Dermis microvascular lymphatic vessel endothelial cell (primary cell): ENCODE data around the gene TOPORS. TPM values are rescaled to one million over a fixed set of nuclear protein-coding genes. Genes with fewer than 3 reads are reported as not detected.

ENCODE experiments used
- DNase-seq, 2 donors: peaks; one replicate each; pipeline versions ENCODE4 v3.0.0 to v3.0.0-alpha.2; 2010; ENCODE audit warnings: low read depth in 2 of 2
- total RNA-seq: library from RNA; depleted of rRNA; stranded (reverse); fragments of >200 nt; gene quantifications from 2 replicates; pipeline ENCODE4 v1.2.1, GENCODE V29; 2014

The TOPORS gene
- total RNA-seq, 1 donor from 2014 or later = 24.3 TPM

DNA sequence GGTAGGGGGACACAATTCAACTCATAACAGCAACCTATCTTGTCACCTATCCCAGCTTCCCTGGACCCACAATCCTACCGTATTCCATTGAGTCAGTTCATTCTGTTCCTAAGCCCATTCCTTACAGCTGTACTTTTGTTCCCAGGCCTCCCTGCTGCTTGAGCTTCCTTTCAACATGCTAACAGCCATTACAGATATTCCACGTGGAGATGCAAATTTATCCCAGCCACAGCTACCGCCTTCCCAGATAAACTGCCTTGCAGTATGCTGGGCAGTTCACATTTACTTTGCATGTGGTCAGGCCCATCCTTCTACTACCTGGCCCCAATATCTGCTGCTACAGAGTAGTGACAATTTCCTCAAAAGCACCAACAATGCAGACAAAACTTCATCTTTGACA is 49.4 kb downstream of the TOPORS start:
- no peak for DNase-seq

GRCh38 chr9:32502464-32502863 is 49.9 kb downstream of the TOPORS start:
- DNase-seq = peak in 1 of 2 donors; percentile 87

GRCh38 chr9:32501868-32502267 is 50.5 kb downstream of the TOPORS start:
- DNase-seq = no peak

- peak in 1 of 2 donors; percentile 58 for DNase-seq
Observed at GRCh38 chr9:32500768-32501167, 51.6 kb downstream of the TOPORS start.

DNA sequence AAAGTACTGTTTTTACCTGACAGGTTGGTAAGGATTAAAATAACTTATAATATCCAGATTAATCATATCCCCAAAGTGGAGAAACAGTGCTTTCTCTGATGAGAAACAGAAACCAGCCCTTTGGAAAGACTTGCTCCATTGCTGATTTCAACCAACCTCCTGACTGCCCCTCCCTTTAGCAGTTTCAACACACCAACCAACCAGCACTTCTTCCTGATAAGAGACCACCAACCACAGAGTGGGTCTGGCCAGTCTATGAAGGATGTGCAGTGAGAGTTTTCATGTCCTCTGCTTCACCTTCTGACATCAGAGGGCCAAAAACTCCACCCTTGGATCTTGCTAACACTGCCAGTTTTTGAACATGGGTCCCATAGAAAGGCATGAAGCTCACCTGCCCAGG is 54.5 kb downstream of the TOPORS start:
- no peak for DNase-seq

DNA sequence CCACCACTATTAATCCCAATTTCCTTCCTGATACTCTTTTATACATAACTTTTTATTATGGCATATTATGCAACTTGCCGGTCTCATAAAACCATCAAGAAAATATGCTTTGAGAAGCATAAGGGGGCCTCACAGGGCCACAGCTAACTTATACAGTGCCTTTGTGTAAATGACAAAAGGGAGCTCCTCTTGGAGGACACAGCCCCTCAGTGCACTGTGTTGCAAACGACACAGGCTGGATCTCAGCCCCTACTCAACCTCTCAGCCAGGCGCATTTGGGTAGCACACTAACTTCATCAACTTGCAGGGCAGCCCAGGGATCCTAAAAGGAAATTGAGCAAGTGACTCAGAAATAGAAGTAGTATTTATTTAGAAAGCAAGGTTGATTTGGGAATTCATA is 61.8 kb downstream of the TOPORS start:
- DNase-seq = no peak

Other genes starting within 250 kb of the TOPORS start
- 22.9 and 41.8 TPM in 2 replicates for gene ACO1, start 167.9 kb downstream of the TOPORS start, total RNA-seq
- gene RIGI, start 26.4 kb downstream of the TOPORS start, total RNA-seq = 14.0 and 15.3 TPM in 2 replicates
- gene SMIM27, start 259 bp downstream of the TOPORS start, total RNA-seq = 1.1 and 5.3 TPM in 2 replicates
- 25.4 and 43.3 TPM in 2 replicates for gene NDUFB6, start 20.6 kb upstream of the TOPORS start, total RNA-seq
- gene TAF1L, start 83.1 kb upstream of the TOPORS start, total RNA-seq = under 0.01 TPM in 2 replicates
- not detected in 2 replicates for gene TMEM215, start 231.0 kb upstream of the TOPORS start, total RNA-seq